HG03558 (cell line): ENCODE measurements around the gene CRB3.

ENCODE experiments used
- ATAC-seq: cut with Tn5 transposase; IDR thresholded peaks from one replicate; pipeline ENCODE4 v1.9.1; 2021; ENCODE audit warnings: moderate number of reproducible peaks; ENCODE audit not compliant: unreplicated experiment; ENCODE audit errors: extremely low read depth

CRB3 gene

DNA sequence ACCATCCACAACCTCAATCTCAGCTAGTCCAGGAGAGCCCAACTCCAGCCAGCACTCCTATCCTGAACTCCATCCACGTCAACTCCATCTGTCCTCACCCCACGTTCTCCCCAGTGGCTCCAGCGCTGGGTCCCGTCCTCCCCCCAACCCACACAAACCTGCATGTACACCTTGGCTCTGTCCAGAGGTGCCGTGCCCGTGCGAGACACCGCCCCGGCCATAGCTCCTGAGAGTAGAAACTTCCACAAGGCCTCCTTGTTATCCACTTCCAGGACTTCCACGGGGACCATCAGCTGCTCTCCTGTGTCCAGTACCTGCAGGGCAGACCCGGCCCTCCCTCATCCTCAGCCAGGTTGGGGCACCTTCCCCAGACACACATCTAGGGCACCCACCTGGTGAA lies 32.2 kb upstream of the CRB3 start:
- ATAC-seq = no peak

DNA sequence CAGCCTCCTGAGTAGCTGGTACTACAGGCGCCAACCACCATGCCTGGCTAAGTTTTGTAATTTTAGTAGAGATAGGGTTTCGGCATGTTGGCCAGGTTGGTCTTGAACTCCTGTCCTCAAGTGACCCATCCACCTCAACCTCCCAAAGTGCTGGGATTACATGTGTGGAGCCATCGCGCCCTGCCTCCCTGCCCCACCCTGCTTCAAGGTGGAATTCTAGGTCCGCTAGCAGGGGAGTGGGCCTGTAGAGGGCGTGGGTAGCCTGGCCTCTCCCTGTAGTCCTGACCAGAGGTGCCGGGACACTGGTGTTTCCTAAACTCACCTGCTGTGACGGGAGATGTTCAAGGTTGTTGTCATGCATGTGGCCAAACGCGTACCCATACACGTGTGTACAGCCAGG lies 30.9 kb upstream of the CRB3 start:
- ATAC-seq = no peak

DNA sequence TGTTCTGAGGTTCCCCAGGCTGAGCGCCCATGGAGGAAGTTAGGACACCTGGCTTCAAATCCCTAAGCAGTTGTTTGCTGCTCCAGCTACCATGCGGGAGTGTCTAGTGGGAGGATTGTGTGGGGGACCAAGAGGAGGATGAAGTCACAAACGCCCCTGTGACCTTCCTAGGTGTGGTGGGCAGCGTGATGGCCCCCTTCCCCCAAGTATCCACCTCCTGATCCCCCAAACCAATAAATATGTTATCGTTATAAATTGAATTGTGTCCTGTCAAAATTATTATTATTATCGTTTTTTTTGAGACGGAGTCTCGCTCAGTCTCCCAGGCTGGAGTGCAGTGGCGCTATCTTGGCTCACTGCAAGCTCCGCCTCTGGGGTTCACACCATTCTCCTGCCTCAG lies 30.4 kb upstream of the CRB3 start, which contains the start of gene SLC25A41:
SLC25A41 (minus strand) TSS at position 101 of the 400 bp plus-strand sequence; CDS start at position 31, 70 bp downstream.
- ATAC-seq = no peak

DNA sequence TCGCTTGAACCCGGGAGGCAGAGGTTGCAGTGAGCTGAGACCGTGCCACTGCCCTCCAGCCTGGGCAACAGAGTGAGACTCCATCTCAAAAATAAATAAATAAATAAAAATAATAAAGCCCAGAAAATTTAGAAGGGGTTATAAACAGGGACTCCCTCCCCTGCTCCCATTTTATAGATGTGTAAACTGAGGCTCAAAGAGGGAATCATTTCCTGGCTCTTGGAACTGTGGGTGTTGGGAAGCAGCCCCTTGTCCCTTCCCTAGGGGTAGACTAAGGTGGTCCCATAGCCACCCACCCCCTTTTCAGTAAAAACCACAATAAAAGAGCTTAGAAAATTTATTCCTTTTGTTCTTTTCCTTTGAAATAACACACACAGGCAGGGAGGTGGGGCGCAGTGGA lies 24.3 kb upstream of the CRB3 start:
- ATAC-seq = no peak

DNA sequence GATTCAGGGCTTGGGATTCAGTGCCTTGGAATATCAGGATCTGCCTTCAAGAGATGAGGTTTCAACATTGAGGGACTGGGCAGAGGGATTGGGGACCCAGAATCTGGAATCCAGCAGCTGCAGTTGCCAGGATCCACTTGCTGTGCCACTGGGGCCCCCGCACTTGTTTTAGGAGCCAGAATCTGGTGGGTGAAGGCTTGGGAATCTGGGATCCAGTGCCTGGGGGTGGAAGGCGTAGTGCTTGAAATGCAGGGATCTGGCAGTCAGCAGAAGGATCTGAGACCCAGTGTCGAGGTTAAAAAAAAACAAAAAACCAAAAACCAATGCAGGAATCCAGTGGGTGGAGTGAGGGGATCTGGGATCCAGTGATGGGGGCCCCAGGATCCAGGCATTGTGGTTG lies 23.2 kb upstream of the CRB3 start:
- ATAC-seq = no peak

DNA sequence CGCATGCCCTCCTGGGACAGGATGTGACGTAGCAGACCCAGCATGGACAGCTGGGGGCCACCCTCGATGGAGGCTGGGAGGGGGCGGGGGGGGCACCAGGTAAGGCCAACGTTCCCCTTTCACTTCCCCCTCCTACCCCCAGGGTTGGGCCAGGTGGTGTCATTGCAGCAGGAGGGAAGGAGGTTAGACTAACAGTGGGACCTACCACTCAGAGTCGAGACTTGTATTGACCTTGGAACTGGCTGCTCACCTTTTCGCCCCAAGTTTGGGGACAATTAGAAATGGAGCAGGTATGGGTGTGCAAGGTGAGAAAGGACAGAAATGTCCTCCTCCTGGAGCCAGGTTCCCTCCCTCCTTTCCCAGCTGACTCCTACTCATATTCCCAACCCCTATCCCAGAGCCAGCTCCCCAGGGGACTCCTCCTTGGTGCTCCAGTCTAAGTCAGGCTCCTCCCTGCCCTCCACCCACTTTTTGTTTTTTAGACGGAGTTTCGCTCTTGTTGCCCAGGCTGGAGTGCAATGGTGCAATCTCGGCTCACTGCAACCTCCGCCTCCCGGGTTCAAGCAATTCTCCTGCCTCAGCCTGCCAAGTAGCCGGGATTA lies 21.9 kb upstream of the CRB3 start:
- ATAC-seq = no peak

DNA sequence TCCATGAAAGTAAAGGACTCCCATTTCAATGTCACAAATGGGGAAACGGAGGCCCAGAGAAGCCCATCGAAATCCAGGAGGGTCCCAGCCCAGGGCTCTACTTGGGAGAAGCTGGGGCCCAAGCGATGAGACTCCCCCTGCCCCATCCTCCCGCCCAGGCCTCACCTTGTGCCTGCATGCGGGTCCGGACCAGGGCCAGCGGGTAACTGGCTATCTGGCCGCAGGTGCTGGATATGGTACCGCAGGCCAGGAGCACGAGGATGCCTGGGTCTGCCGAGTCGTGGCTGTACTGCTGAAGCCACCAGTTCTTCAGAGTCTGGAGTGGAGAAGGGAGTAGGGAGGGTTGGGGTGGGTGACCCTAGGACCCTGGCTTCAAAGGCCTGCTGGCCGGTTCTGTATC lies 20.1 kb upstream of the CRB3 start:
- no peak for ATAC-seq

DNA sequence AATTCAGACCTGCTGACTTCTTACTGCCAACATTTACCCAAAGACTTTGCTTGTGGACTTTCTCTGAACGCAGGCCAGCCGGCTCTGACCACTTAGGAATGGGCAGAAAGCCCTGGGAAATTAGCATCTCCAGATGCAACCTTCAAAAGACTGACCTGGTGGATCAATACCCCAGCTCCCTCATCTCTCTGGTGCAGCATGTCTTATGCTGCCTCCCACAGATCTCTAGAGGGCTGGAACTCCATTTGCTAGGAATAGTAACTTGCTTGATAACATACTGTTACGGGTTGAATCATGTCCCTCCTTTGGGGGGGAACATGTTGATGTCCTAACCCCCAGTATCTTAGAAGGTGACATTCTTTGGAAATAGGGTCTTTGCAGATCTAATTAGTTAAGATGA lies 17.6 kb upstream of the CRB3 start:
- no peak for ATAC-seq

DNA sequence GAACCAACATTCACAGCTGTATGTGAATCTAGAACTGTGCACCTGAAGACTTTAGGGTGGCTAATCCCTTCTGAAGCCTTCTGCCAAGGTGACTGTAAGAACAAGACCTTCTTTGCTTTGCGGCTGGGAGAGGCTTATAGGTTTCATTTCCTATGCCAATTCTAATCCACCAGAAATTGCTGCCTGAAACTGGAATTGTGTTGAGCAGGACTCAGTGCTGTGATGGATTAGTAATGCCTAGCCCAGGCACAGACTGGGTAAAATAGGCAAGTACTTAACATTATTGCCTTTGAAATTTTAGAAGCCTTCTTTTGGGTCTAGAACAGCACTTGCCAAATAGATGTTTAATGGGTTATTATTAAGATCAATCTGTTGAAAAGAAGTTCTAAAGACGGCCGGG lies 16.0 kb upstream of the CRB3 start:
- ATAC-seq = no peak

DNA sequence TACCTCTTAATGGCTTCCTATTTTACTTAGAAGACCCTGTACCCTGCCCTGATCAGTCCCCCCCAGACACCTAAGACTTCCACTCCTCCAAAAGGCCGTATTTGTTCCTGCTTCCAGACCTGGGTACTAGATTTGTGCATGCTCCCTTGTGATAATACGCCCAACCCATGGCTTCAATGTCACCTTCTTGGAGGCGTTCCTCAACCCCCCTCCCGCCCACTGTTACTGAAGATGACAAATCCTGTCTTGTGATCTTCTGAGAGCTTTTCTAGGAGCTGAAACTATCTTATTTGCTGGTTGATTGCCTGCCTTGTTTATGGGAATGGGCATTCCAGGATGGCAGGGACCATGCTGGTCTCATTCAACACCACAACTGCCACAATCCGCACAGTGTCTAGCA lies 13.9 kb upstream of the CRB3 start:
- no peak for ATAC-seq

DNA sequence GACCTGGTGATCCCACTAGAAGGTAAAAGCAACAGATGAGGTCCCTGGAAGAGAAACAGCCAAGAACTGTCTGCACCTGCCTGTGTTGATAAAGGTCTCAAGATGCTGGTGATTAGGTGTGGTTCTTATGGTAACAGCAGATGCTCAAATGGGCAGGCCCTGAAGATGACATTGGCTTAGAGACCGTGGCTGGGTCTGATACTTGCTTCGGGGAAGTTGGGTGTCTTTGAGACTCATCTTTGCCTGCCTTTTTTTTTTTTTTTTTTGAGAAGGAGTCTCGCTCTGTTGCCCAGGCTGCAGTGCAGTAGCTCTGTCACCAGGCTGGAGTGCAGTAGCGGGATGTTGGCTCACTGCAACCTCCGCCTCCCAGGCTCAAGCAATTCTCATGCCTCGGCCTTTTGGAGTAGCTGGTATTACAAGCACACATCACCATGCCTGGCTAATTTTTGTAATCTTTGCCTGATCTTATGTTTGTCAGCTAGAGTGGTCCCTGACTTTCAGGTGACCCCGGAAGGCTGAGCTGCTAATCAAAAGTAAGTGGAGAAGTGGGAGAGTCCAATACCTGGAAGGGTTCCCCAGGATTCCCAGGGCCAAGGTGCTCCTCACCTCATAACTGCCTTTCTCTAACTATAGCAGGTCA lies 12.4 kb upstream of the CRB3 start:
- no peak for ATAC-seq

DNA sequence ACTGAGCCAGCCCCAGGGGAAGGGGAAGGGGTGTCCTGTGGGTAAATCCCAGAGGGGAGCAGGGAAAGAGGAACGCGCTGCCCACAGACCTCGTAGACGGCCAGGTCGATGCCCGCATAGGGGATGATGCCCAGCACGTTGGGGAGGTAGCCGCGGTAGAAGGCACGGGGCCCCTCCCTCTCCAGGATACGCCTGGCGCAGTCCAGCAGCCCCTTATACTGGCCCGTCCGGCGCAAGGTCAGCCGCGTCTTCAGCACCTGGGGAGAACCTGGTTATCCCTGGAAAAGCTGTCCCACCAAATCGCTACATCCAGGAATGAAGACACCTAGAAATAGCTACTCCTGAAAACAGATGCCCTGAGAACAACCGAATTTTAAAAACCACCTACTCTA lies 11.9 kb upstream of the CRB3 start:
- ATAC-seq = no peak

DNA sequence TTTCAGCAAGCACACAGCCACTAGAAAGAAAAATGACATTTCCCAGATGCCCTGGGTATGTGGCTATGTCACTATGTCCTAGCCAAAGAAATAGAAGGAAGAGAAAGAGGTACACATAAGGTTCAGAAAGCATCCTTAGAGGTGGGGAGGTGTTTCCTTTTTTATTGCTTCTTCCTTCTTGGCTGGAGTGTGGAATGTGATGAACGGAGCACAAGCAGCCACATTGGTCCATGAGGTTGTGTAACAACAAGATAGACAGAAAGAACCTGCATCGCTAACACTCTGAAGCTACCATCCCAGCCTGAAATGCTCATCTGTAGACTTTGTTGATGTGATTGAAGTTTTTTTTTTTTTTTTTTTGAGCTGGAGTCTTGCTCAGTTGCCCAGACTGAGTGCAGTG lies 11.2 kb upstream of the CRB3 start:
- no peak for ATAC-seq

DNA sequence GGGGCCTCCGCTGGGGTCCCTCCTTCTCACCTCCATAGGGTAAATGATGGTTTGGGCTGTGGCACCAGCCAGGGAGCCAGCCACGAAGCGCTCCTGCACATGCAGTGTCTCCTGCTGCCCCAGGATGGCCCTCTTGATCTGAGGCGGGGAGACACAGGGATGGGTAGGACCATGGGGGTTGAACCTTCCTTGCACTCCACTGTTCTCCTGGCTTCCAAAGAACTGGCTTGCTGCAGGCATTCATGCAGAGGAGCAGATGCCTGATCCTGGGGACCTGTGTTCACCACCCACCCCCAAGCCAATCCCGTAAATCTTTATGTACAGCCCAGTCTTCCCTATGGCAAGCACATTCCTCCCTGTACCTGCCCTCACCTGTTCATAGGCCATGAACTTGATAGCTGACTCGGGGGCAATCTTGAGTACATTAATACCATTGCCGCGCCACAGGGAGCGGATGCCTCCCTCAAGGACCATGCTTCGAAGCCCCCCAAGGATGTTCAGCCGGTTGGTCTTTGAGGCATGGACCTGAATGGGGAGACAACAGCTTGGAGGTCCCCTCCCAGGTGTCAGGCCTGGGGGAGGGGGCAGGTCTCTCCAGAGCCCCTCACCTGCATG lies 10.0 kb upstream of the CRB3 start:
- no peak for ATAC-seq

DNA sequence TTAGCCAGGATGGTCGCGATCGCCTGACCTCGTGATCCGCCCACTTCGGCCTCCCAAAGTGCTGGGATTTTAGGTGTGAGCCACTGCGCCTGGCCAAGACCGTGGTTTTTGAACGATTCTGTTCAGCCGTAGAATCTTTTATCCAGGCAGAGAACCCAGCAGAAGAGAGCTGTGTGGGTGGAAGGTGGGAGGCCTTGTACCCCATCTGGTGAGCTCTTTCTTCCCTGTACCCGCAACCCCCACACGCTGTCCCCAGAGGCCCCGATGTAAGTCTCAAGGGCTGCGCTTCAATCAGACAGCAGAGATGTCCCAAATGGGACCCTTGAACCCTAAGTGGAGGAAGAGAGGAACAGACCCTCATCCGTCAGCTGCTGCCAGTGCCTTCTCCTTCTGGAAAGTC lies 8.1 kb upstream of the CRB3 start:
- ATAC-seq = no peak

DNA sequence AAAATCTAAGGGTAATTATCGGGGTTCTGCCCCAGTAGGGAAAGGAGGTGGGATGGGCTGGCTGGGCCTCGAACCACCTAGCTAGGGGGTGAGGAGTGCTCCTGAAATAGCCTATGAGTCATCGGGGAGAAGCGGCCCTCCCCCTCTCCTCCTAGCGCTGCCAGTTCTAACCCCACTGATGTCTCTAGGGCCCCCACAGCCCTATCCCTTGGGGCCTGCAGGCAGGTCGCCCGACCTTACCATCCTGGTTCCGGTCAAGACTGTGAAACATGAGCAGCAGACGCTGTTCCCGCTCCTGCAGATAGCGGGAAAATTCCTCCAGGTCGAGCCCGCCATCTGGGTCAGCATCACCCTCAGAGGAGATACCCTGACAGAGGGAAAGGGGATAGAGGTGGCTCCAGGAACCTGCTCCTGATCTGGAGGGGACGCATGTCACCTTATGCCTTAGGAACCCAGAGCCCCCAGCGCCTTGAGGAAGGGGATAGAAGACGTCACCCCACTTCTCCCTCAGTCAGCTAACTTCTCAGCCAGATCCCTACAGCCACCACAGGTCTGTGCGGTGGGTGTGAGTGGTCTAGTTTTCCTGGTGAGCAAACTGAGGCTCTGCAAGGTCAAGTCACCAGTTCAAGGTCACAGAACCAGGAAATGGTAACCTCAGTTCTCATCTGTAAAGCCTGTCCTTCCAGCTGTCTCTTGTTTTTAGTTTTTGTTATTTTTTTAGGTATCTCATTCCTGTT lies 5.9 kb upstream of the CRB3 start:
- no peak for ATAC-seq

DNA sequence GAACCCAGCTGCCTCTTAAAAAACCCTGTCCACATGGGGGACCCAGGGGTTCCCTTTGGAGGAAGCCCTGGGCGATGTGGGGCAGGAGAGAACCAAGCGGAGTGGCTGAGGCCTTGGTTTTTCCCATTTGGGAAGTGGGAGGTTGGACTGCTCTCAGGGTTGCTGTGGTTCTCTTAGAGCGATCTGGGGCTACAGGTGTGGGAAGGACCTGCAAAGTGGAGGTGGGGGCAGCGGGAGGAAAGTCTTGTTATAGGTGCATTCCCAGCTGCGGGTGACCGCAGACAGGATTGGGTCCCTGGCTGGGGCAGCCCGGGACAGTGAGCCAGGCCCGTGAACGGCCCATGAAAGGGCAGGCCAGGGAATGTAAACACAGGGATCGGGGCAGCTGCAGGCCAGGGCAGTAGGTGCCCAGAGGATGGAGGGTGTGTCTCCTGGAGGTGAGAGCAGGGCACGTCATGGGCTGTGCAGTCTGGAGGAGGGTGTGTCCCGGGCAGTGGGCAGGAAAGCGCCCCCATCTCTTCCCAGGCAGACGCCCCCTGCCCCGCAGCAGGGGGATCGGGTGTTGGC lies 5.3 kb upstream of the CRB3 start:
- no peak for ATAC-seq

DNA sequence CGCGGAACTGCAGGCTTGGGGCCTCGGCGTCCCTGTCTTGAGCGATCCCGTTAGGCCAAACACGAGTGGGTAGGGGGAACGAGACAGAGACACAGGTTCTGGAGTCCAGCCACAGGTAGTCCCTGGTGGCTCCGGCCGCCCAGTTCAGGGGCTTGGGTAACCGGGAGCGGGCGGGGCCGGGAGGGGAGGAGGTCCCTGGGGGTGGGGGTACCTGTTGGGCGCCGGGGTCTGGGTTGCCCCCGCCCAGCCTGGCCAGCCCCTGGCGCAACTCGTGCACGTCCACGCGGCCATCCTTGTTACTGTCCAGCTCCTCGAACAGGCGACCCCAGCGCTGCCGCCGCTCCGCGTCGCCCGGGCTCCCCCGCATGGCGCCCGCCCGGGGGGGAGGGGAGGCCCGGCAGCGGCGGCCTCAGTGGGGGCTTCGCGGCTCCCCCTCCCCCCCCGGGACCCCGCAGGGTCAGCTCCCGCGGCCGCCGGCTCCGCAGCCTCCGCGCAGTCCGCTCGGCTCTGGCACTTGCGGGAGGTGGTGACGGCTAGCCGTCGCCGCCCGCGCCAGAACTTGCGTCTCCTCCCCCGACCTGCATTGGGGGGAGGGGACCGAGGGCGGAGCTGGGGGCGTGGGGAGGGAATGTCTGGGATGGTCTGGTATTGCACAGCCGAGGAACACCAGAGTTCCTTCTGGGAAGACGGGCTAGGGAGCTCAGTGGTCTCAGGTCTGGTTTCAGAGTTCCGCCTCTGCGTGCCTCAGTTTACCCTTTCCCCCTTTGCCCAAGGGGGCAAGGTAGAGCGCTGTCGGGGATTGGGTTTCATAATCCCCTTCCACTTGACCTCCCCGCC lies 4.6 kb upstream of the CRB3 start, which contains the start of gene SLC25A23:
SLC25A23 (minus strand) TSS at position 531 of the 837 bp plus-strand sequence; CDS start at position 367, 164 bp downstream.
- ATAC-seq = no peak

DNA sequence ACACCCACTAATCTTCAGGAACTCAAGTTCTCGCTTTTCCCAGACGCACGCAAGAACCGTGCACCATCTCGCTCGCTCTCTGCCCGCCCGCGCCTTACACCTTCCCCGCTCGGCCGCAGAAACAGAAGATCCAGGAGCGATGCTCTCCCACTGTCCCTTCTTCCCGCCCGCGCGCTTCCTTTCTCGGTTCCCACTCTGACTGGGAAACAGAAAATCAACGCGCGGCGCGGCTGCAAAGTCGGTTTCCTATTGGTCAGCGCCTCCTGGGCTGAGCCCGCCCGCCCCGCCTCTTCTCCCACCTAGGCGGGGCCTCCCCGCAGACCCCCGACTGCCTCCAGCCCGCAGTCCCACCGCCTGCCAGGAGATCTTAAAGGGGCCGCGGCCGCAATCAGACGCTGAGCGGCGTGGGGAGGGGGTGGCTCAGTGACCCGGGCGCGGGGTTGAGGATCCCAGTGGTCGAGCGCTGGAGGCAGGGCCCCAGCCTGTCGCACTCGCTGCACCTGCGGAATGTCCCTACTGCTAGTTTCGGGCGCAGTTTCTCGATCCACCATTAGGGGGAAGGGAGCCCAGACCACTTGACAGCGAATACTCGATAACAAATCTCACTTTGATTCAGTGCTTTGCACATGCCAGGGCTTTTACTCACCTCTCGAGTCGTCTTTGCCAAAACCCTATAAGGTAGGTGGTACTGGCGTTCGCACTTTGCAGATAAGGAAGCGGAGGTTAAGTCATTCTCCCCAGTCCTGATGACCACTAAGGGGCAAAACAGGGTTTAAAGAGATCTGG lies 3.8 kb upstream of the CRB3 start:
- peak; percentile 58 for ATAC-seq
